Astrocyte (in vitro differentiated cells and primary cell): ENCODE results near the gene RASSF5. TPM values are rescaled to one million over a fixed set of nuclear protein-coding genes. Genes with fewer than 3 reads are reported as not detected.

Experiments used
- DNase-seq: peaks from one replicate; pipeline ENCODE4 v3.0.0-alpha.2; 2010; ENCODE audit warnings: low read depth
- FAIRE-seq: peaks from 2 replicates; lab custom pipeline; 2011; peaks lifted over from hg19 to GRCh38; lab: Jason Lieb, UNC
- H2AFZ ChIP-seq: 2 replicates; pipeline ENCODE4 v1.6.0; 2012; ENCODE audit warnings: low read depth, low read length, inconsistent platforms
- H3K27ac ChIP-seq: 2 replicates; pipeline ENCODE4 v1.5.1; 2011; ENCODE audit warnings: low read depth, low read length, inconsistent platforms
- H3K27me3 ChIP-seq: 2 replicates; pipeline ENCODE4 v1.6.0; 2011; ENCODE audit warnings: low read length, inconsistent platforms; ENCODE audit not compliant: insufficient read depth
- H3K36me3 ChIP-seq: 2 replicates; pipeline ENCODE4 v1.5.1; 2011; ENCODE audit warnings: low read length, inconsistent platforms; ENCODE audit not compliant: insufficient read depth
- H3K4me1 ChIP-seq: 2 replicates; pipeline ENCODE4 v1.5.1; 2011; ENCODE audit warnings: low read length, inconsistent platforms; ENCODE audit not compliant: insufficient read depth
- H3K4me2 ChIP-seq: 2 replicates; pipeline ENCODE4 v1.6.0; 2012; ENCODE audit warnings: low read length, inconsistent platforms
- H3K4me3 ChIP-seq: 2 replicates; pipeline ENCODE4 v1.5.1; 2011; ENCODE audit warnings: low read depth, mild to moderate bottlenecking, low read length, inconsistent platforms; ENCODE audit not compliant: insufficient read depth
- H3K79me2 ChIP-seq: 2 replicates; pipeline ENCODE4 v1.6.0; 2012; ENCODE audit warnings: mild to moderate bottlenecking, low read length, inconsistent platforms; ENCODE audit not compliant: insufficient read depth
- H3K9ac ChIP-seq: 2 replicates; pipeline ENCODE4 v1.6.0; 2012; ENCODE audit warnings: mild to moderate bottlenecking, low read length, inconsistent platforms
- H3K9me3 ChIP-seq: 2 replicates; pipeline ENCODE4 v1.5.1; 2012; ENCODE audit warnings: low read depth, mild to moderate bottlenecking, low read length, inconsistent platforms; ENCODE audit not compliant: insufficient read depth
- H4K20me1 ChIP-seq: 2 replicates; pipeline ENCODE4 v1.6.0; 2012; ENCODE audit warnings: low read length, inconsistent platforms; ENCODE audit not compliant: insufficient read depth
- H3K27ac Mint-ChIP-seq: one replicate; pipeline ENCODE4 v1.8.0; 2021; ENCODE audit warnings: mild to moderate bottlenecking, mixed read lengths; ENCODE audit not compliant: unreplicated experiment
- H3K27me3 Mint-ChIP-seq: one replicate; pipeline ENCODE4 v1.8.0; 2021; ENCODE audit warnings: low read depth, mixed read lengths; ENCODE audit not compliant: unreplicated experiment
- H3K36me3 Mint-ChIP-seq: one replicate; pipeline ENCODE4 v1.8.0; 2021; ENCODE audit warnings: low read depth, mixed read lengths; ENCODE audit not compliant: unreplicated experiment
- H3K4me1 Mint-ChIP-seq: one replicate; pipeline ENCODE4 v1.8.0; 2021; ENCODE audit warnings: low read depth, mixed read lengths; ENCODE audit not compliant: unreplicated experiment
- H3K4me3 Mint-ChIP-seq: one replicate; pipeline ENCODE4 v1.8.0; 2021; ENCODE audit warnings: mild to moderate bottlenecking, moderate library complexity, mixed read lengths; ENCODE audit not compliant: unreplicated experiment
- H3K9me3 Mint-ChIP-seq: one replicate; pipeline ENCODE4 v1.8.0; 2021; ENCODE audit warnings: mild to moderate bottlenecking, mixed read lengths; ENCODE audit not compliant: unreplicated experiment
- CTCF ChIP-seq: IDR thresholded peaks from 2 replicates; pipeline ENCODE4 v1.5.1; 2011; ENCODE audit warnings: low read depth, mild to moderate bottlenecking, inconsistent platforms, low read length, moderate library complexity; ENCODE audit not compliant: insufficient read depth
- EZH2 ChIP-seq: IDR thresholded peaks from 2 replicates; pipeline ENCODE4 v1.6.1; 2012; ENCODE audit warnings: mild to moderate bottlenecking, low read length, inconsistent platforms; ENCODE audit not compliant: insufficient read depth
- total RNA-seq: library from RNA; stranded (reverse); gene quantifications from 2 replicates; pipeline ENCODE4 v1.2.1, GENCODE V29; 2021

Gene RASSF5
- total RNA-seq, 1 donor from 2014 or later: 0.43 TPM

- H2AFZ ChIP-seq: no peak overlapping the region
- no peaks in the 10 kb centered on the region for H4K20me1 ChIP-seq
- no peaks in the 10 kb centered on the region for H3K27me3 ChIP-seq
Measured at GRCh38 chr1:206484901-206485300, 22.4 kb upstream of the RASSF5 start.

GRCh38 chr1:206486995-206487788, 20.1 kb upstream of the RASSF5 start:
- DNase-seq: no peak
- H3K36me3 ChIP-seq: peaks cover 11% of the 10 kb centered on the region
- Mint-ChIP-seq H3K4me3 (no peak overlapping the region), H3K4me1 (peaks cover 9% of the 10 kb centered on the region), H3K36me3 (peaks cover 22% of the 10 kb centered on the region), H3K9me3 (no peaks in the 10 kb centered on the region), H3K27ac (peak overlapping the region; percentile 5), H3K27me3 (peaks cover 5% of the 10 kb centered on the region)
- TF ChIP-seq EZH2 (no peak), CTCF (no peak)
- FAIRE-seq: no peak
- H3K79me2 ChIP-seq: no peaks in the 10 kb centered on the region
- no peak overlapping the region for H3K4me3 ChIP-seq
- no peak overlapping the region for H3K4me2 ChIP-seq
- H2AFZ ChIP-seq: no peak overlapping the region
- H3K27ac ChIP-seq: no peak overlapping the region
- H3K4me1 ChIP-seq: peaks cover 12% of the 10 kb centered on the region
- H4K20me1 ChIP-seq: no peaks in the 10 kb centered on the region
- no peak overlapping the region for H3K9ac ChIP-seq
- no peaks in the 10 kb centered on the region for H3K9me3 ChIP-seq
- H3K27me3 ChIP-seq: no peaks in the 10 kb centered on the region

More at GRCh38 chr1:206484901-206485300, 22.4 kb upstream of the RASSF5 start:
- Histone ChIP-seq H3K4me3 (no peak overlapping the region), H3K4me2 (no peak overlapping the region), H3K27ac (no peak overlapping the region), H3K36me3 (peaks cover 6% of the 10 kb centered on the region), H3K9ac (no peak overlapping the region), H3K4me1 (peaks cover 9% of the 10 kb centered on the region), H3K9me3 (no peaks in the 10 kb centered on the region), H3K79me2 (no peaks in the 10 kb centered on the region)
- TF ChIP-seq EZH2 (no peak), CTCF (no peak)
- H3K27ac Mint-ChIP-seq: no peak overlapping the region
- FAIRE-seq (no peak), DNase-seq (no peak)
- H3K36me3 Mint-ChIP-seq: peaks cover 22% of the 10 kb centered on the region
- no peaks in the 10 kb centered on the region for H3K27me3 Mint-ChIP-seq
- peaks cover 7% of the 10 kb centered on the region for H3K4me1 Mint-ChIP-seq
- H3K4me3 Mint-ChIP-seq: no peak overlapping the region
- H3K9me3 Mint-ChIP-seq: no peaks in the 10 kb centered on the region

GRCh38 chr1:206487970-206488369, 19.4 kb upstream of the RASSF5 start:
- Mint-ChIP-seq H3K36me3 (peaks cover 23% of the 10 kb centered on the region), H3K4me1 (peaks cover 9% of the 10 kb centered on the region), H3K27me3 (peaks cover 5% of the 10 kb centered on the region), H3K4me3 (no peak overlapping the region), H3K27ac (no peak overlapping the region), H3K9me3 (no peaks in the 10 kb centered on the region)
- H4K20me1 ChIP-seq: no peaks in the 10 kb centered on the region
- no peak overlapping the region for H3K9ac ChIP-seq
- DNase-seq: no peak
- H3K79me2 ChIP-seq: no peaks in the 10 kb centered on the region
- H2AFZ ChIP-seq: no peak overlapping the region
- H3K4me2 ChIP-seq: no peak overlapping the region
- TF ChIP-seq EZH2 (no peak), CTCF (no peak)
- H3K4me1 ChIP-seq: peaks cover 12% of the 10 kb centered on the region
- H3K27me3 ChIP-seq: no peaks in the 10 kb centered on the region
- FAIRE-seq: no peak
- peaks cover 11% of the 10 kb centered on the region for H3K36me3 ChIP-seq
- H3K9me3 ChIP-seq: no peaks in the 10 kb centered on the region
- H3K27ac ChIP-seq: no peak overlapping the region
- H3K4me3 ChIP-seq: no peak overlapping the region
